ENCODE results near the gene TENM4. TPM values are rescaled to one million over a fixed set of nuclear protein-coding genes. Genes with fewer than 3 reads are reported as not detected.

Gene TENM4
- total and polyA plus RNA-seq, 10 of the 15 experiments (the other 5 are each of a cell fraction or from before 2014, with no cell fraction given), result 0.03 to 0.12 (median 0.06) TPM; not detected in 7

DNA sequence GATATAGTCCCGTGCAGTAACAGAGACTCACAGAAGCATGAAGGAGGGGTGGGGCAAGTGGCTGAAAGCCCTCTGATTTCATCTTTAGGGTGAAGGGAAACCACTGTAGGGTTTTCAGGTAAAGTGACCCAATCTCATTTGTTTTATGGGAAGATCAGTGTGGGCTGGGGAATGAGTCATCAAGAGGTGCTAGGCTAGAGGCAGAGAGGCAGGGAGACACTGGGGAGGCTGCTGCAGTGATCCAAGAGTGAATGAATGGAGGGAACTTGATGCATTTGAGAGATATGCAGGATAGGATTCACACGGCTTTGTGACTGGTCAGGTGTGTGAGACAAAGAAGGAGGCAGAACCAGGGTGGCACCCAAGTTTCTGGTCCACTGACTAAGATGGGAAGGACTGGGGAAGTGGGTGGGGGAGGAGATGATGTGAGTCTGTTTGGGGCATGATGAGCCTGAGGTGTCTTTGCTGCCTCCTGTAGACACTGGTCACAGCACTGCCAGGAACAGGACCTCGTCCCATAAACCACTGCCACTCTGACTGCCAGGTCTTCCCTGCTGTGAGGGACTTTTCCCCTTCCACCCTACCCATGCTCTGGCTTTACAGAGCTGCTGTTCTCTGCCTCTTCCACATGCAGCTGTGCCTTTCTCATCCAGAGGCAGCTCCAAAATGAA is 239.0 kb downstream of the TENM4 start:
- TF ChIP-seq SREBF2 (IDR thresholded peaks at IDR 0.05; ENCODE audit: low read length) (no peak), HDGF (IDR thresholded peaks at IDR 0.05) (no peak), BRCA1 (IDR thresholded peaks at IDR 0.05; ENCODE audit: low read depth, low read length) (no peak), JUNB (IDR thresholded peaks at IDR 0.05) (no peak), BHLHE40 (IDR thresholded peaks at IDR 0.05; ENCODE audit: borderline replicate concordance in 1 of 2, low read depth in 2 of 2, low read length in 1 of 2) (peak in 1 of 2 experiments; percentile 32; a peak in 1 of 4 replicates), ZNF622 (IDR thresholded peaks at IDR 0.05) (no peak), RBBP5 (conservative IDR thresholded peaks at IDR 0.05) (no peak), LARP7 (IDR thresholded peaks at IDR 0.05) (no peak)
- TF ChIP-seq, protein P1, sequence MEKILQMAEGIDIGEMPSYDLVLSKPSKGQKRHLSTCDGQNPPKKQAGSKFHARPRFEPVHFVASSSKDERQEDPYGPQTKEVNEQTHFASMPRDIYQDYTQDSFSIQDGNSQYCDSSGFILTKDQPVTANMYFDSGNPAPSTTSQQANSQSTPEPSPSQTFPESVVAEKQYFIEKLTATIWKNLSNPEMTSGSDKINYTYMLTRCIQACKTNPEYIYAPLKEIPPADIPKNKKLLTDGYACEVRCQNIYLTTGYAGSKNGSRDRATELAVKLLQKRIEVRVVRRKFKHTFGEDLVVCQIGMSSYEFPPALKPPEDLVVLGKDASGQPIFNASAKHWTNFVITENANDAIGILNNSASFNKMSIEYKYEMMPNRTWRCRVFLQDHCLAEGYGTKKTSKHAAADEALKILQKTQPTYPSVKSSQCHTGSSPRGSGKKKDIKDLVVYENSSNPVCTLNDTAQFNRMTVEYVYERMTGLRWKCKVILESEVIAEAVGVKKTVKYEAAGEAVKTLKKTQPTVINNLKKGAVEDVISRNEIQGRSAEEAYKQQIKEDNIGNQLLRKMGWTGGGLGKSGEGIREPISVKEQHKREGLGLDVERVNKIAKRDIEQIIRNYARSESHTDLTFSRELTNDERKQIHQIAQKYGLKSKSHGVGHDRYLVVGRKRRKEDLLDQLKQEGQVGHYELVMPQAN (conservative IDR thresholded peaks at IDR 0.05), result no peak
- CTCF ChIA-PET, result no interaction called here
- Histone ChIP-seq H3K79me2 (ENCODE audit: control insufficient read depth, insufficient read depth, low read length) (no peaks in the 10 kb centered on the region), H3K4me2 (ENCODE audit: control insufficient read depth, insufficient read depth) (no peak overlapping the region), H3K27ac (ENCODE audit: control insufficient read depth, insufficient read depth) (no peak overlapping the region), H4K20me1 (ENCODE audit: control insufficient read depth, insufficient read depth) (no peaks in the 10 kb centered on the region), H3K4me3 (no peak overlapping the region), H2AFZ (ENCODE audit: control insufficient read depth, low read depth, low read length) (no peak overlapping the region), H3K4me1 (ENCODE audit: control insufficient read depth, insufficient read depth, low read length) (peaks cover 4% of the 10 kb centered on the region), H3K9ac (ENCODE audit: control insufficient read depth, insufficient read depth, low read length) (no peak overlapping the region), H3K9me3 (replicated peaks; ENCODE audit: control insufficient read depth, insufficient read depth, low read length) (no peaks in the 10 kb centered on the region), H3K27me3 (replicated peaks in 1 of 2; ENCODE audit: control insufficient read depth in 2 of 2, insufficient read depth in 2 of 2, low read length in 1 of 2) (no peaks in the 10 kb centered on the region), H3K36me3 (ENCODE audit: control insufficient read depth in 2 of 2, insufficient read depth in 2 of 2, low read length in 1 of 2) (no peaks in the 10 kb centered on the region)
- no peak for FAIRE-seq
- no TSS peak for BruUV-seq (replicated peaks)
- ATAC-seq, result peak; percentile 30; the same call in 2 of the 3 replicates
- RAD21 ChIA-PET (ENCODE audit: unreplicated experiment), result no interaction called here
- in situ Hi-C loops (cut with MboI), result no loop called here
- POLR2A ChIA-PET, result no interaction called here
- SMC1A ChIA-PET (ENCODE audit: uncharacterized antibody, unreplicated experiment), result no interaction called here
- intact Hi-C loops (cut with micrococcal nuclease; ENCODE audit: unreplicated experiment), result no loop called here
- 2% methylated on average over 3 of the region's 3 CpGs for WGBS (ENCODE audit: insufficient coverage, insufficient replicate concordance, low lambda C conversion rate, missing lambda C conversion rate)
- peak; percentile 3 for DNase-seq (ENCODE audit: low read depth, low spot score)
